Measurements from ENCODE around the gene ATL2. TPM values are rescaled to one million over a fixed set of nuclear protein-coding genes. Genes with fewer than 3 reads are reported as not detected.
"Not testable (repeated sequence)": the region's sequence is repeated elsewhere in the genome, so short reads cannot be mapped to it uniquely, and the experiment has no call there.

ATL2 gene
- total and polyA plus RNA-seq, 7 donors: 19.8 to 98.9 (median 59.2) TPM

- TF ChIP-seq CTCF (IDR thresholded peaks at IDR 0.05): no peak
- peaks cover 0 to 1% (median 0%) of the 10 kb centered on the region in 3 donors for H3K27me3 ChIP-seq (ENCODE audit: insufficient read depth in 3 of 3, low read length in 2 of 3)
- DNase-seq: no peak
- intact Hi-C loops (cut with DNase I): no loop called here
- H3K4me1 ChIP-seq: no peaks in the 10 kb centered on the region
- no peaks in the 10 kb centered on the region for H3K36me3 ChIP-seq (ENCODE audit: insufficient read depth in 1 of 2, low read depth in 1 of 2)
- no peaks in the 10 kb centered on the region for H3K9me3 ChIP-seq
- no peak for ATAC-seq
- no peak overlapping the region for H3K4me3 ChIP-seq
- H3K27ac ChIP-seq: no peak overlapping the region
- 91 to 93% (median 92%) methylated on average over 6 of the region's 6 CpGs for WGBS, 3 donors
Measured at GRCh38 chr2:38281095-38281742, 95.9 kb downstream of the ATL2 start.

GRCh38 chr2:38279201-38279600 is 97.9 kb downstream of the ATL2 start:
- H3K9me3 ChIP-seq: no peaks in the 10 kb centered on the region
- H3K4me3 ChIP-seq: no peak overlapping the region
- WGBS, 3 donors: 76 to 81% (median 79%) methylated on average over 4 of the region's 4 CpGs
- no peaks in the 10 kb centered on the region for H3K4me1 ChIP-seq
- no peaks in the 10 kb centered on the region for H3K36me3 ChIP-seq (ENCODE audit: insufficient read depth in 1 of 2, low read depth in 1 of 2)
- no peak for ATAC-seq
- no peak for DNase-seq
- H3K27ac ChIP-seq: no peak overlapping the region
- H3K27me3 ChIP-seq (ENCODE audit: insufficient read depth in 3 of 3, low read length in 2 of 3): no peaks in the 10 kb centered on the region
- TF ChIP-seq CTCF (IDR thresholded peaks at IDR 0.05): no peak
- intact Hi-C loops (cut with DNase I): no loop called here

- DNase-seq; H3K4me3 ChIP-seq; H3K36me3 ChIP-seq (ENCODE audit: insufficient read depth in 1 of 2, low read depth in 1 of 2); ATAC-seq; H3K27ac ChIP-seq; H3K27me3 ChIP-seq (ENCODE audit: insufficient read depth in 3 of 3, low read length in 2 of 3); H3K4me1 ChIP-seq; intact Hi-C loops (cut with DNase I); H3K9me3 ChIP-seq: not testable (repeated sequence)
- 68 to 75% (median 74%) methylated on average over 9 of the region's 9 CpGs for WGBS, 3 donors
Measured at GRCh38 chr2:38278117-38278438, 99.0 kb downstream of the ATL2 start.

GRCh38 chr2:38277245-38278116 is 99.6 kb downstream of the ATL2 start:
- intact Hi-C loops (cut with DNase I): no loop called here
- no peak for TF ChIP-seq CTCF (IDR thresholded peaks at IDR 0.05)
- no peak for DNase-seq
- Histone ChIP-seq H3K27me3 (ENCODE audit: insufficient read depth in 3 of 3, low read length in 2 of 3) (no peaks in the 10 kb centered on the region), H3K36me3 (ENCODE audit: insufficient read depth in 1 of 2, low read depth in 1 of 2) (no peaks in the 10 kb centered on the region), H3K4me3 (no peak overlapping the region), H3K4me1 (no peaks in the 10 kb centered on the region), H3K9me3 (no peaks in the 10 kb centered on the region), H3K27ac (no peak overlapping the region)
- 53 to 60% (median 55%) methylated on average over 6 of the region's 6 CpGs for WGBS, 3 donors
- no peak for ATAC-seq
